HCT116 (cell line): ENCODE data around the gene CFAP54. TPM values are rescaled to one million over a fixed set of nuclear protein-coding genes. Genes with fewer than 3 reads are reported as not detected.

Experiments used
- ATAC-seq: fragments of 200-7000 bp; cut with Tn5 transposase; 2 replicates; pipeline ENCODE4 v1.9.1; 2020; ENCODE audit warnings: mild to moderate bottlenecking, moderate library complexity
- BruUV-seq: library from RNA; stranded (reverse); fragments of 400-500 nt; replicated peaks from 2 replicates; lab custom pipeline; 2021; lab: Mats Ljungman, UMichigan
- CTCF ChIA-PET: fragments of 300-600 bp; sonication (Branson Sonifier 250); formaldehyde crosslinking; loops from one replicate; lab custom pipeline; 2021; ENCODE audit warnings: antibody characterized with exemption; lab: Charles Lee
- POLR2A ChIA-PET: fragments of 300-600, 350-600 bp; sonication (Branson Sonifier 250); formaldehyde crosslinking; loops from one replicate; lab custom pipeline; 2021; ENCODE audit warnings: antibody characterized with exemption; lab: Charles Lee
- RAD21 ChIA-PET, 2 experiments: fragments of 300-600 bp; sonication (Branson Sonifier 250); formaldehyde crosslinking; loops; one replicate each; lab custom pipeline; 2023; ENCODE audit warnings: low total read pairs in 2 of 2; ENCODE audit not compliant: uncharacterized antibody in 2 of 2, unreplicated experiment in 2 of 2, low non-redundant PET in 1 of 2; lab: Charles Lee
- DNase-seq: peaks from one replicate; pipeline ENCODE4 v3.0.0-alpha.2; 2010; ENCODE audit warnings: low read depth, low spot score
- H2AFZ ChIP-seq: fragments of 200-600 bp; shearing (Covaris generic), sonication (generic); 2 replicates; pipeline ENCODE4 v1.6.1; 2017; ENCODE audit warnings: low read depth, mixed run types, mixed read lengths, antibody characterized with exemption, low read length; ENCODE audit not compliant: poor library complexity, severe bottlenecking
- H3K27ac ChIP-seq: 2 replicates; pipeline ENCODE4 v1.5.1; 2012; ENCODE audit warnings: low read depth, low read length
- H3K27me3 ChIP-seq: fragments of 200-600 bp; sonication (generic); 2 replicates; pipeline ENCODE4 v1.6.1; 2016; ENCODE audit warnings: mixed run types, low read length, mixed read lengths; ENCODE audit not compliant: insufficient read depth
- H3K36me3 ChIP-seq, 2 experiments: fragments of 200-500 bp in 1 of 2; fragments of 200-600 bp in 1 of 2; sonication (Bioruptor generic) in 1 of 2; sonication (generic) in 1 of 2; 2 replicates each; pipeline versions ENCODE4 v1.5.1 to v1.6.1; 2014 to 2016; ENCODE audit warnings: low read length in 2 of 2, inconsistent platforms in 1 of 2, mixed read lengths in 1 of 2, mixed run types in 1 of 2; ENCODE audit not compliant: insufficient read depth in 2 of 2, control insufficient read depth in 1 of 2
- H3K4me1 ChIP-seq, 2 experiments: fragments of 200-600 bp in 1 of 2; sonication (generic) in 1 of 2; 2 replicates each; pipeline versions ENCODE4 v1.5.1 to v1.6.1; 2012 to 2017; ENCODE audit warnings: low read length in 2 of 2, inconsistent platforms in 1 of 2, mild to moderate bottlenecking in 1 of 2, mixed read lengths in 1 of 2, mixed run types in 1 of 2, moderate library complexity in 1 of 2; ENCODE audit not compliant: insufficient read depth in 2 of 2, control insufficient read depth in 1 of 2
- H3K4me2 ChIP-seq: fragments of 200-600 bp; sonication (generic); 2 replicates; pipeline ENCODE4 v1.6.1; 2017; ENCODE audit warnings: mixed run types, low read length, mixed read lengths
- H3K4me3 ChIP-seq, 2 experiments: fragments of 200-600 bp in 1 of 2; sonication (generic) in 1 of 2; replicated peaks in 1 of 2; 2 replicates each; pipeline ENCODE4 v1.5.1; 2011 to 2016; ENCODE audit warnings: low read length in 2 of 2, control low read depth in 1 of 2, low read depth in 1 of 2, mild to moderate bottlenecking in 1 of 2, mixed read lengths in 1 of 2, mixed run types in 1 of 2
- H3K79me2 ChIP-seq: fragments of 200-600 bp; sonication (generic); 2 replicates; pipeline ENCODE4 v1.6.1; 2017; ENCODE audit warnings: mild to moderate bottlenecking, mixed run types, low read length, moderate library complexity, mixed read lengths; ENCODE audit not compliant: insufficient read depth
- H3K9ac ChIP-seq: fragments of 200-600 bp; sonication (generic); 2 replicates; pipeline ENCODE4 v1.6.1; 2016; ENCODE audit warnings: low read length, mixed read lengths
- H3K9me2 ChIP-seq: fragments of 200-600 bp; sonication (generic), shearing (Covaris generic); 2 replicates; pipeline ENCODE4 v1.6.1; 2017; ENCODE audit warnings: mixed run types, mild to moderate bottlenecking, moderate library complexity; ENCODE audit not compliant: insufficient read depth
- H3K9me3 ChIP-seq, 2 experiments: fragments of 200-500 bp in 1 of 2; fragments of 200-600 bp in 1 of 2; sonication (Bioruptor generic) in 1 of 2; sonication (generic) in 1 of 2; 2 replicates each; pipeline ENCODE4 v1.6.1; 2014 to 2017; ENCODE audit warnings: low read length in 2 of 2, mixed read lengths in 2 of 2, inconsistent platforms in 1 of 2, low read depth in 1 of 2, mild to moderate bottlenecking in 1 of 2, mixed run types in 1 of 2, moderate library complexity in 1 of 2; ENCODE audit not compliant: control insufficient read depth in 1 of 2, insufficient read depth in 1 of 2
- H4K20me1 ChIP-seq: fragments of 200-600 bp; sonication (generic), shearing (Covaris generic); 2 replicates; pipeline ENCODE4 v1.6.1; 2017; ENCODE audit warnings: mixed run types, mild to moderate bottlenecking, moderate library complexity; ENCODE audit not compliant: insufficient read depth
- CBX3 ChIP-seq: IDR thresholded peaks from 2 replicates; pipeline ENCODE4 v1.6.1; 2012; ENCODE audit warnings: low read depth
- ELF1 ChIP-seq: IDR thresholded peaks from 2 replicates; pipeline ENCODE4 v1.6.1; 2012; ENCODE audit warnings: low read depth, borderline replicate concordance
- EZH2 ChIP-seq: fragments of 200-600 bp; sonication (generic); IDR thresholded peaks from 2 replicates; pipeline ENCODE4 v1.6.1; 2017; ENCODE audit warnings: antibody characterized with exemption, mixed run types
- FOSL1 ChIP-seq: IDR thresholded peaks from 2 replicates; pipeline ENCODE4 v1.6.1; 2012; ENCODE audit warnings: low read depth
- JUND ChIP-seq: IDR thresholded peaks from 2 replicates; pipeline ENCODE4 v1.6.1; 2012
- SIN3A ChIP-seq: IDR thresholded peaks from 2 replicates; pipeline ENCODE4 v1.6.1; 2012; ENCODE audit warnings: low read depth
- TCF7L2 ChIP-seq: IDR thresholded peaks from 2 replicates; pipeline ENCODE4 v1.7.0; 2011; ENCODE audit warnings: borderline replicate concordance, inconsistent platforms; ENCODE audit not compliant: insufficient read depth, insufficient read length; ENCODE audit errors: extremely low read depth
- ZFX ChIP-seq: fragments of 450-650 bp; IDR thresholded peaks from 2 replicates; pipeline ENCODE4 v1.6.1; 2017
- intact Hi-C: fragments of 100-400 bp; cut with micrococcal nuclease; formaldehyde crosslinking; loops from 2 replicates; pipeline ENCODE4 v1.10.0; 2022
- total RNA-seq: library from RNA; stranded (reverse); gene quantifications from one replicate; pipeline ENCODE4 v1.2.1, GENCODE V29; 2021; ENCODE audit not compliant: unreplicated experiment
- TF ChIP-seq, protein P1 (sequence below): IDR thresholded peaks from 2 replicates; pipeline ENCODE4 v1.6.1; 2012

The CFAP54 gene
- total RNA-seq, 1 experiment from 2014 or later = 0.25 TPM

DNA sequence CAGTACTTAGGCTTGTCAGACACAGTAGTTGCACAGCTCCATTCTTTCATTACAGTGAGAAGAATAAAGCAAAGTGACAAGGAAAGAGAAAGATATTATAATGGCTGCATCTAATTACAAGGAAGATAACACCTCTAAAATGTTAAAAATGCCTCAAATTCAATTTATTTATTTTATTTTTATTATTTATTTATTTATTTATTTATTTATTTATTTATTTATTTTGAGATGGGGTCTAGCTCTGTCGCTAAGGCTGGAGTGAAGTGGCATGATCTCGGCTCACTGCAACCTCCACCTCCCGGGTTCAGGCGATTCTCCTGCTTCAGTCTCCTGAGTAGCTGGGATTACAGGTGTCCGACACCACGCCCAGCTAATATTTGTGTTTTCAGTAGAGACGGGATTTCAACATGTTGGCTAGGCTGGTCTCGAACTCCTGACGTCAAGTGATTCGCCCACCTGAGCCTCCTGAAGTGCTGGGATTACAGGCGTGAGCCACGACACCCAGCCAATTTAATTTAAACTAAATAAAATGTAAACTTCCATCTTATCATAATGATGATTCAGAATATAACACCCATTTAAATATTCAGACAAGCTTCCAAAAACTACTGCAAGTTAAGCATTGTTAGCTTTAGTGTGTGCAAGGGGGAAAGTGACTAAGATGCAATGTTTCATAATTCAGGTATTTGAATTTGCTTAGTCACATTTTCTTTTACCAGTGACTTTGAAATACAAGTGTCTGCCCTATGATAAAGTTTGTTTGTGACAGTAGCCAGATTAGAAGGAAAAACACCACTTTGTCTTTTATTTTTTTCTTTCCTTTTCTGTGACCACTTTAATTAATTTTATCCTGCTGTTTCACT is 2.4 kb upstream of the CFAP54 start:
- intact Hi-C loops = no loop called here
- no peak for TF ChIP-seq SIN3A
- TF ChIP-seq, protein P1, sequence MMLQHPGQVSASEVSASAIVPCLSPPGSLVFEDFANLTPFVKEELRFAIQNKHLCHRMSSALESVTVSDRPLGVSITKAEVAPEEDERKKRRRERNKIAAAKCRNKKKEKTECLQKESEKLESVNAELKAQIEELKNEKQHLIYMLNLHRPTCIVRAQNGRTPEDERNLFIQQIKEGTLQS = no peak
- 0 out of 2 replicates have a peak, but pooled peaks have one; percentile 8 for TF ChIP-seq FOSL1
- no peak for TF ChIP-seq ELF1

DNA sequence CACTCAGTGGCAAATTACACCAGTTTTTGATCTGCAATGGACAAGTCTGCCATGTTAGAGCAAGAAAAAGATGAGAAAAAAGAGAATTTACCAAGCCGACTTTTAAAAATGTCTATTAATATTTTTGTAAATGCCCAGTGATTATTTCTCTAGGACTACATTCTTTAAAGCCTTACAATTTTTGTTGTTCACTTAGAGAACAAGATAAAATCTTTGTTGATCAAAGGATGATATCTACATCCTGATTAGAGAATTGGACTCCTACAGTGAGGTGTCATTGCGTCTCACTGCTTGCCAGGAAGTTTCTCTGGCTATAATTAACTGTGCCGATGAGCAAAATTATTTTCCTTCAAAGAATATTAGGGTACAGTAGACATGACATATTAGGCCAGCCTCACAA is 1.7 kb upstream of the CFAP54 start:
- Histone ChIP-seq H3K27ac (no peak overlapping the region), H3K4me3 (no peak overlapping the region), H3K79me2 (no peaks in the 10 kb centered on the region), H3K4me1 (peaks cover 0 to 18% of the 10 kb centered on the region in 2 experiments; a peak in 2 of 4 replicates), H3K9me2 (no peaks in the 10 kb centered on the region), H3K9me3 (no peaks in the 10 kb centered on the region), H3K36me3 (no peaks in the 10 kb centered on the region), H4K20me1 (no peaks in the 10 kb centered on the region), H3K9ac (no peak overlapping the region), H3K27me3 (no peaks in the 10 kb centered on the region), H3K4me2 (peak overlapping the region; percentile 1; the same call in 1 of the 2 replicates), H2AFZ (peak overlapping the region; percentile 66)
- intact Hi-C loops = no loop called here
- TF ChIP-seq ZFX (no peak), TCF7L2 (no peak), EZH2 (no peak), CBX3 (no peak), JUND (no peak)
- no peak for DNase-seq
- ChIA-PET RAD21 (no interaction called here), POLR2A (no interaction called here), CTCF (no interaction called here)
- no peak for ATAC-seq
- BruUV-seq = no TSS peak

More for the DNA sequence above, 2.4 kb upstream of the CFAP54 start:
- no peak for ATAC-seq
- Histone ChIP-seq H3K27me3 (no peaks in the 10 kb centered on the region), H2AFZ (peak overlapping the region; percentile 66), H3K4me1 (peaks cover 0 to 18% of the 10 kb centered on the region in 2 experiments; a peak in 2 of 4 replicates), H3K9ac (no peak overlapping the region), H3K9me2 (no peaks in the 10 kb centered on the region), H3K9me3 (no peaks in the 10 kb centered on the region), H3K4me3 (no peak overlapping the region), H3K27ac (no peak overlapping the region), H4K20me1 (no peaks in the 10 kb centered on the region), H3K79me2 (no peaks in the 10 kb centered on the region), H3K36me3 (no peaks in the 10 kb centered on the region), H3K4me2 (peak overlapping the region; percentile 1; the same call in 1 of the 2 replicates)
- ChIA-PET CTCF (no interaction called here), POLR2A (no interaction called here), RAD21 (no interaction called here)
- no TSS peak for BruUV-seq
- DNase-seq = no peak
